Measurements from ENCODE around the gene N4BP2L2.
A peak's percentile ranks its signal among the peaks of the same experiment; 100 is the strongest.
"Not testable (repeated sequence)": the region's sequence is repeated elsewhere in the genome, so short reads cannot be mapped to it uniquely, and the experiment has no call there.

The N4BP2L2 gene

GRCh38 chr13:32538621-32539246 is at the start of gene N4BP2L2:
Gene N4BP2L2, minus strand, starts transcription at chr13:32538795. Its CDS starts 1,768 bp downstream, at chr13:32537027.
- DNase-seq: peak; percentile 79

- DNase-seq: no peak
These were observed 49.2 kb upstream of the N4BP2L2 start for GRCh38 chr13:32587811-32588170.

GRCh38 chr13:32587011-32587810 is 48.6 kb upstream of the N4BP2L2 start:
- no peak for DNase-seq

GRCh38 chr13:32586080-32586900 is 47.7 kb upstream of the N4BP2L2 start, which contains the start of gene PDS5B:
Gene PDS5B, plus strand, starts transcription at chr13:32586452. Its CDS starts 62,321 bp downstream, at chr13:32648773.
- DNase-seq: peak; percentile 32

GRCh38 chr13:32585550-32586079 is 47.0 kb upstream of the N4BP2L2 start:
- no peak for DNase-seq

- no peak for DNase-seq
These were observed 44.4 kb upstream of the N4BP2L2 start for GRCh38 chr13:32582991-32583390.

- no peak for DNase-seq
These were observed 43.7 kb upstream of the N4BP2L2 start for GRCh38 chr13:32582281-32582680.

- DNase-seq: no peak
These were observed 42.7 kb upstream of the N4BP2L2 start for GRCh38 chr13:32581177-32581786.

GRCh38 chr13:32577032-32577431 is 38.4 kb upstream of the N4BP2L2 start:
- no peak for DNase-seq

GRCh38 chr13:32575687-32576086 is 37.1 kb upstream of the N4BP2L2 start:
- not testable (repeated sequence) for DNase-seq

- DNase-seq: not testable (repeated sequence)
These were observed 22.2 kb upstream of the N4BP2L2 start for GRCh38 chr13:32560842-32561241.

- no peak for DNase-seq
These were observed 17.0 kb upstream of the N4BP2L2 start for GRCh38 chr13:32555613-32556012.

- DNase-seq: no peak
These were observed 15.1 kb upstream of the N4BP2L2 start for GRCh38 chr13:32553720-32554119.

GRCh38 chr13:32549788-32550187 is 11.2 kb upstream of the N4BP2L2 start:
- DNase-seq: no peak

GRCh38 chr13:32548837-32549236 is 10.2 kb upstream of the N4BP2L2 start:
- DNase-seq: no peak

GRCh38 chr13:32545083-32545482 is 6.5 kb upstream of the N4BP2L2 start:
- DNase-seq: no peak

GRCh38 chr13:32542221-32542620 is 3.6 kb upstream of the N4BP2L2 start:
- DNase-seq: no peak

GRCh38 chr13:32538143-32538620 is 413 bp downstream of the N4BP2L2 start:
- DNase-seq: no peak

GRCh38 chr13:32537580-32538142 is 934 bp downstream of the N4BP2L2 start:
- no peak for DNase-seq

- no peak for DNase-seq
These were observed 2.8 kb downstream of the N4BP2L2 start for GRCh38 chr13:32535748-32536147.

GRCh38 chr13:32535115-32535514 is 3.5 kb downstream of the N4BP2L2 start:
- no peak for DNase-seq

GRCh38 chr13:32530841-32531253 is 7.7 kb downstream of the N4BP2L2 start:
- DNase-seq: no peak
